ENCODE measurements around the gene MAP2K5.

The MAP2K5 gene

GRCh38 chr15:67758619-67759300 is 216.3 kb downstream of the MAP2K5 start:
- DNase-seq (ENCODE audit: low read depth): no peak

DNA sequence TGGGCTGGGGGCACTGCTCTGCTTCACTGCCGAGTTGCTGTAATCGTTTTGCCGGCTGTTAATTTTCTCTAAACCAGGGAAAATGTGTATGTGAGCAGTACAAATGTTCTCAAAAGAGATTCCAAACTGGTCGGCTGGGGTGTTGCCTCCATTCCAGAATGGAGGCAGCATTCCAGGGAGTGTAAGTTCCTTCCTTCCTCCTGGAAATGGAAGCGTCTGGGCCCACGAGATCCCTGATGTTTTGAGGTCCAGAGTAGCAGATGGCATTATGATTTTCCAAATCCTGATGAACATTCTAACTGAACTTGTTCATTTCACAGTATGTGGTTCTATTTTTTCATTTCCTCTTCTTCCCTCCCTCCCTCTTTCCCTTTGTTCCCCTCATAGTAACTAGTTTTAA is 218.4 kb downstream of the MAP2K5 start:
- no peak for DNase-seq (ENCODE audit: low read depth)

DNA sequence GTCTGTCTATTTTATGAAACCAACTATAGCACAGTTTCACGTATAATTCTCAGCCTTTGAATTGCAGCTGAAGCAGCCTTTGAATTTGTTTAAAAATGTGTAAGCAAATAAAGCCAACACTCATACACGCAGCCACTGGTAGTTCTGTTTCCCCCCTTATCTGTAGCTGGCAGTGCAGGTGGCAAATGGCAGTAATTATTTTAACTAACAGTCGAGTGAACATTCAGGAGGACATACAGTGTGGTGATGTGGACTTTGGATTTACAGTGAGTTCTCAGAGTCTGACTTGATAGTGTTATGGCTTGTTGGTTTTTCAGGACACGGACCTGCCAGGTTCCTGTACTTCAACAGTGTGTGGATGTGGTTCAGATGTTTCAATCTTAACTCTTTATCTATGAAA is 218.8 kb downstream of the MAP2K5 start:
- DNase-seq (ENCODE audit: low read depth): no peak

DNA sequence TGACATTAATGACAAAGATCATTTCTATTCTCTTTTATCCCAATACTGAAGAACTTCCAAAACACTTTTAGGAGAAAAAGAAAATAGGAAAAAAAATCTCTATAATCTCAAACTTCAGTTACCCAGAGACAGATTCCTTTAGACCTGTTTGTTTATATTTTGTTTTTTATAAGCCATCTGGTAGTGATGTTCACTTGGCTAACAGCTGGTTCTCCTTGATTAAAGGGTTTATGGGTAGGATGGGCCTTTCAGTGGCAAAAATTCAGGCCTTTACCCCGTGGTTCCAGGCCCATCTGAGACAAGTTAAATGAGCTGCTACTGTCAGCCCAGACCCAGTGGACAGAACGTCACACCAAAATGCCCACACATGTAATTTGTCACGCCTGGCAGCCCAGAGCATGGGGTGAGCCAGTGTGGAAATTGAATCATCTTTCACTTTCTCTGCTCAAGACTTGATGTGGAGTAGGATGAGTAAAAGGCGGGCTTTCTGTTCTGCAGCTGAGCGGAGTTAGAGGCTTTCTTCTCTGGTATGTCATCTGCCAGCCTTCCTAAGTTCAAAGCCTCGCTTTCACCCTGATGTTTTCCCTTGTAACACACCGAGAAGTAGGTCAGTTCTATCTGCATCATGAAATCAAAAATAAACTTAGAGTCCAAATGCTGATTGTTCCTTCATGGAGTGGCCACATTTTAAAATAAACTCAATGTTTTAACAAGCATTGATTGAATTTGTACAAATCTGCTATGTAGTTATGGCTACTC is 220.3 kb downstream of the MAP2K5 start:
- DNase-seq (ENCODE audit: low read depth): peak; percentile 30

DNA sequence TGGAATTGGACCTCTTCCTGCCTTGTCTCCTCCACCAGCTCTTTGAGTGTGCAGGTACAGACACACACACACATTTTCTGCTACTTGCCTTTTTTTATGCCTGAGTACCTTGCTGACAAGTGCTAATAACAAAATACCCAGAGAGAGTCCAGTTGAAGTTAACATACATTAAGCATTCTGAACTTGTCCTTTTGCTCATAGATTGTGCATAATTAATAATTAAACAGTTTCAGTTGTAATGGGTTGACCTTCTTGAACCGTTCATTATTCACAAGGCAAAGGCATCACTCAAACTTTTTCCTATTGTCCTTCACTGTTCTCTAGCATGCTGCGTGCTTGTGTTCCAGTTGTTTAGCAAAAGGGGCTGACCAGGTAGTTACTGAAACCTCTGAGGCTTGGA is 223.2 kb downstream of the MAP2K5 start:
- no peak for DNase-seq (ENCODE audit: low read depth)

GRCh38 chr15:67766968-67767367 is 224.5 kb downstream of the MAP2K5 start:
- DNase-seq (ENCODE audit: low read depth): no peak

DNA sequence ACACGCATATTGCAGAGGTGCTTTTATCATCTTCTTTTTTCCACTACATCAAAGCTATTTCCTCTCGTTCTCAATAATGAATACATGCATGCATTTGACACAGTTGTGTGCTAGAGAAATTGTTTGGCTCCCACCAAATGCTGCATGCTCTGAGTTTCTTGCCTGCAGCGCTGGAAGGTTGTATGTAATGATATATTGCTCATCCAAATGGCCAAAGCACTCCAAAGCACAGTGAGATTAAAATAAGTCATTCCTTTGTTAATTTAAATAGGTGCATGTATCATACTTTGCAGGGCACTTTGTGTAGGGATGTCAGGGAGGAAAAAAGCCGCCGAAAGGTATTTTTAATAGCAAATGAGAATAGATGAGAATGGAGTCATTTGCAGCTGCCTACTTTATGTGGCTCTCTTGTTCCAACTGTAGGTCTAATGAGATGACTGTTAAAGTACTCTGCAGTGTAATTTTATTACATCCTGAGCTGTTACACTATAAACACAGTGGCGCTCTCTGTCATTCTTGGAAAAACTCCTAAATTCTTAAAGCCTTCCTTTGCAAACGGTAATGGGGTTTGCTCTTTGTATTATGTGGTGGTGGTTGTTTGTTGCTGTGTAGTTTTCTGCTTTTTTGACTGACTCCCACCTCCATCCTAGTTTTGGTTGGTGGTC is 225.9 kb downstream of the MAP2K5 start:
- DNase-seq (ENCODE audit: low read depth): no peak

DNA sequence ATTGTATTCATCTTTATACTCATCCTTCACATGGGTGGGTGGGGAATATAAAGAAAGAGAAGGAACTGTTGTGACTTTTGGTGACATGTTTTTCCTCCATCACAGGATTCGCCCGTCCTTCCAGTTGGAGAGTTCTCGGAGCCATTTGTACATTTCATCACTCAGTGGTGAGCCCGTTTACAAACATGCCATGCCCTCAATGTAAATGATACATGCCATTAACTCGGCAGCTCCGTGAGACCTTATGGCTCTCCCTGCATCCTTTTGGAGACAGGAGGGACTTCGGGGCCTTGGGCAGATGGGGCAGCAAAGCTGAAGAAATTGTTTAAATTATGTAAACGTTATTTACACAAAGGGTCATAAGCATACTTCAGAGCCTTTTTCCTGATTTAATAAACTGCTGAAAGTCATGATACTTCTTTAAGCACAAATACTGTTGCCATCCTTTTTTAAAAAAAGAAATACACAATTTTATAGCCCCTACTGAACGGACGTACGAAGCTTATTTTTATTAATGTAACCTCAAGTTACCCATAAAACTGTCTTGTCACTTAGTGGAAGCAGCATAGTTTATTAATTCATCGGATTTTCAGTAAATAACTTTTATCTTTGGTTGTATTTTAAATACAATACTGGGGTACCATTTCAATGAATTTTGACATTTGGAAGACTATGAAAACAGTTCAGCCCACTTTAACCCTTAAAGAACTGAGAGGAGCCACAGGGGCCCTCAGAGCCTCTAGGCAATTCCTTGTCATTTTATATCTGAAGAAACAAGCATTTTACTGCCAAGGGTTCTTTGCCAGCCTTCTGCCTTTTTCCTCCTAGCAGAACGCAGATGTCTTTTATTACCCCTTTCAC is 227.2 kb downstream of the MAP2K5 start:
- no peak for DNase-seq (ENCODE audit: low read depth)

DNA sequence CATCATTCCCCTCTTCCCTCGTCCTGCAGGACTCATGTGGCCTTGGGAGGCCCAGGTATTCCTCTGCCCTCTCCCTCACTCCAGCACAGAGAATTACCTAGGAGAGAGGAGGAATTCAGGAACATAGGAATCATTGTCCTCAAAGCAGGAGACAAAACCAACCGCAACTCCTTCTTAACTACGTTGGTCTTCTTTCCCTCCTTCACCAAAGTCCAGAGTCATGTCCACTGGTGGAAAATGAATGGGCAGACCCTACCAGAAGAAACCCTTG is 227.8 kb downstream of the MAP2K5 start:
- DNase-seq (ENCODE audit: low read depth): no peak

- DNase-seq (ENCODE audit: low read depth): no peak
Measured at GRCh38 chr15:67771189-67771800, 228.8 kb downstream of the MAP2K5 start.

- no peak for DNase-seq (ENCODE audit: low read depth)
Measured at GRCh38 chr15:67774626-67775025, 232.1 kb downstream of the MAP2K5 start.

- no peak for DNase-seq (ENCODE audit: low read depth)
Measured at GRCh38 chr15:67775250-67775649, 232.7 kb downstream of the MAP2K5 start.

- DNase-seq (ENCODE audit: low read depth): no peak
Measured at GRCh38 chr15:67775998-67776397, 233.5 kb downstream of the MAP2K5 start.

GRCh38 chr15:67776600-67776999 is 234.1 kb downstream of the MAP2K5 start:
- no peak for DNase-seq (ENCODE audit: low read depth)

DNA sequence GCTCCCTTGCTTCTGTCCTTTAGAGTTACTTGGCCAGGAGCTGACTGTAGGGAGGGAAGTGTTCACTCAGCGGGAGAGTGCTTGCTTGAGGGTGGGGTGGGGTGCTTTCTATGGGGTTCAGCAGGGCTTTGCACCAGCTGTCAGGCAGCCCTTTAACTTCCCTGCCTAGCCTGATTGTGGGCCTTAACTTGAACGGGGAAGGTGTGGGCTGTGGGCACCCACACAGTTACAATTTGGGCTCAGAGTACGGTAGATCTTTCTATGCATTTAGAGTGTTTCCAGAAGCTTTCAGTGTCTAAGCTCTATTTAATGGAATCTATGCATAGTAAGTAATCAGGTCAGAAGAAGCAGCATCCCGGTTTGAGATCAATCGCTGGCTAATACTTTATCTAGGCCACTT is 234.6 kb downstream of the MAP2K5 start:
- no peak for DNase-seq (ENCODE audit: low read depth)

- DNase-seq (ENCODE audit: low read depth): no peak
Measured at GRCh38 chr15:67777773-67778172, 235.3 kb downstream of the MAP2K5 start.

- DNase-seq (ENCODE audit: low read depth): no peak
Measured at GRCh38 chr15:67778968-67779548, 236.6 kb downstream of the MAP2K5 start.

GRCh38 chr15:67779549-67780111 is 237.1 kb downstream of the MAP2K5 start:
- DNase-seq (ENCODE audit: low read depth): no peak

GRCh38 chr15:67781061-67781460 is 238.6 kb downstream of the MAP2K5 start:
- DNase-seq (ENCODE audit: low read depth): no peak

DNA sequence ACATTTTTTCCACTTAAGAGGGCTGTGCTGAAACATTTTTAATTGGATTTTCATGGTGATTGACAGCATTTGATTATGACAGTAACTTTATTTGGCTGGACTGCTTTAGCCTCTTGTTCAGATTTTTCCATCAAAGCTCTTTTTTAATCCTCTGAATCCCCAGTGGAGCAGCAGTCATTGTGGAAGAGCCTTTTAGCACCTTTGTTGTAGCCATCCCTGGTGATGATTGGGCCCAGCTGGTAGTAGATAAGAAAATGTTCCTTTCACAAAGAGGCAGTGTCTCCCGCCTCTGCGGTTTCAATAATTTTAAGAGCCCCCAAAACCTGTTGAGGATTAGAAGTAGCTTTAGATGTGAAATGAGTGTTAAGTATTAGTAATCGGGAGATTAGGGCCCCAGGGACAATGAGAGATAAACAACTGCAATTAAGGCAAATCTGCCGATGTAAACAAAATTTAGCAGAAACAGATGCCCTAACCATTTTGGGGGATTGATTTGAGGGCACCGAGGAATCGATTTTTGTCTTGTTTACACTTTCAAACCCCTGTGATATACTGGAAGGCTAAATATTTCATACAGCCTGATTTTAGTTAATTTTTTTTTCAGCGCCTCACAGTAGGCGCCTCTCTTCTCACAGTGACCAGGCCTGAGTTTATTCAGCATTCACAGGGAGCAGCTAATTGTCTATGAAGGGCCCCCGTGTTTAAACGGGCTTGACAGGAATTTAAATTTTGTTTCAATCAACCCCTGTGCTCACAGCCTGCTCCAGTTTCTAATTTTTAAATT is 239.6 kb downstream of the MAP2K5 start:
- no peak for DNase-seq (ENCODE audit: low read depth)

GRCh38 chr15:67782691-67782991 is 240.1 kb downstream of the MAP2K5 start:
- DNase-seq (ENCODE audit: low read depth): no peak

All from activated gamma-delta T cell treated with anti-CD3 and anti-CD28 coated beads, Interleukin-2, amount 50 U/mL, for 16 hours (primary cell).